Transverse colon (tissue), 4 donors: ENCODE data around the gene RMND5A. TPM values are rescaled to one million over a fixed set of nuclear protein-coding genes. Genes with fewer than 3 reads are reported as not detected.
"Not testable (repeated sequence)": the region's sequence is repeated elsewhere in the genome, so short reads cannot be mapped to it uniquely, and the experiment has no call there.

ENCODE experiments used
- DNase-seq: peaks from one replicate; pipeline ENCODE4 v3.0.0-alpha.2; 2019
- H3K27ac ChIP-seq, 4 donors: fragments of 200-600 bp; sonication (generic); 2 replicates each; pipeline ENCODE4 v1.5.1; 2016 to 2018; ENCODE audit warnings: inconsistent platforms in 4 of 4
- H3K27me3 ChIP-seq: fragments of 200-600 bp; sonication (generic); 2 replicates; pipeline ENCODE4 v1.5.1; 2017; ENCODE audit warnings: inconsistent platforms
- H3K36me3 ChIP-seq, 4 donors: fragments of 200-600 bp; sonication (generic); 2 replicates each; pipeline ENCODE4 v1.5.1; 2017 to 2019; ENCODE audit warnings: inconsistent platforms in 4 of 4
- H3K4me1 ChIP-seq, 4 donors: fragments of 200-600 bp; sonication (generic); 2 replicates each; pipeline ENCODE4 v1.5.1; 2017 to 2020; ENCODE audit warnings: inconsistent platforms in 4 of 4
- H3K4me3 ChIP-seq, 4 donors: fragments of 200-600 bp; sonication (generic); 1 replicate in 1 of 4; 2 replicates in 3 of 4; pipeline versions ENCODE4 v1.5.1 to v1.6.1; 2017 to 2019; ENCODE audit warnings: inconsistent platforms in 4 of 4
- H3K9me3 ChIP-seq, 2 donors: fragments of 200-600 bp; sonication (generic); 2 replicates each; pipeline ENCODE4 v1.5.1; 2017 to 2019; ENCODE audit warnings: inconsistent platforms in 2 of 2
- EP300 ChIP-seq: sonication (generic); formaldehyde crosslinking; IDR thresholded peaks from one replicate; pipeline ENCODE4 v1.6.1; 2017; ENCODE audit warnings: antibody characterized with exemption, low read depth
- POLR2A ChIP-seq: fragments of 450-650 bp; IDR thresholded peaks from one replicate; pipeline ENCODE4 v1.6.1; 2016; ENCODE audit warnings: antibody characterized with exemption, mild to moderate bottlenecking, moderate library complexity
- POLR2AphosphoS5 ChIP-seq, 3 donors: sonication (generic); formaldehyde crosslinking; IDR thresholded peaks; one replicate each; pipeline ENCODE4 v1.6.1; 2016; ENCODE audit warnings: antibody characterized with exemption in 3 of 3
- WGBS, 2 donors: methylation state at CpG; one replicate each; pipeline ENCODE4 v1.1.5; 2018; ENCODE audit warnings: low coverage in 1 of 2; 5-methylcytosine and 5-hydroxymethylcytosine counted together
- in situ Hi-C, 4 donors: fragments of 200-750 bp; cut with MboI; loops; one replicate each; pipeline versions ENCODE4 v1.15.0 to v1.15.1; 2017; ENCODE audit warnings: low sequenced_read_pairs in 3 of 4, low pct_ligation_motif_present in 1 of 4, low pct_unique_long_range_greater_than_20kb in 1 of 4
- intact Hi-C: fragments of 100-400 bp; cut with DNase I; formaldehyde crosslinking; loops from one replicate; pipeline ENCODE4 v1.15.1; 2023; ENCODE audit warnings: low total_unique reads
- total RNA-seq, 4 donors: library from RNA; depleted of rRNA; stranded (reverse); fragments of >200 nt; gene quantifications; one replicate each; pipeline ENCODE4 v1.1.0, GENCODE V29; 2016
- TF ChIP-seq, protein P1 (sequence below), 5 experiments: fragments of 200-600 bp in 3 of 5; fragments of 450-650 bp in 2 of 5; sonication (generic) in 3 of 5; IDR thresholded peaks; 1 replicate in 2 of 5; 2 replicates in 3 of 5; pipeline ENCODE4 v1.5.1; 2016 to 2017; ENCODE audit warnings: antibody characterized with exemption in 5 of 5, inconsistent platforms in 3 of 5, mild to moderate bottlenecking in 2 of 5, moderate library complexity in 1 of 5

The RMND5A gene, protein sequence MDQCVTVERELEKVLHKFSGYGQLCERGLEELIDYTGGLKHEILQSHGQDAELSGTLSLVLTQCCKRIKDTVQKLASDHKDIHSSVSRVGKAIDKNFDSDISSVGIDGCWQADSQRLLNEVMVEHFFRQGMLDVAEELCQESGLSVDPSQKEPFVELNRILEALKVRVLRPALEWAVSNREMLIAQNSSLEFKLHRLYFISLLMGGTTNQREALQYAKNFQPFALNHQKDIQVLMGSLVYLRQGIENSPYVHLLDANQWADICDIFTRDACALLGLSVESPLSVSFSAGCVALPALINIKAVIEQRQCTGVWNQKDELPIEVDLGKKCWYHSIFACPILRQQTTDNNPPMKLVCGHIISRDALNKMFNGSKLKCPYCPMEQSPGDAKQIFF
- total RNA-seq: 10 to 100 TPM; 58.1 to 94.8 (median 72.4) TPM

DNA sequence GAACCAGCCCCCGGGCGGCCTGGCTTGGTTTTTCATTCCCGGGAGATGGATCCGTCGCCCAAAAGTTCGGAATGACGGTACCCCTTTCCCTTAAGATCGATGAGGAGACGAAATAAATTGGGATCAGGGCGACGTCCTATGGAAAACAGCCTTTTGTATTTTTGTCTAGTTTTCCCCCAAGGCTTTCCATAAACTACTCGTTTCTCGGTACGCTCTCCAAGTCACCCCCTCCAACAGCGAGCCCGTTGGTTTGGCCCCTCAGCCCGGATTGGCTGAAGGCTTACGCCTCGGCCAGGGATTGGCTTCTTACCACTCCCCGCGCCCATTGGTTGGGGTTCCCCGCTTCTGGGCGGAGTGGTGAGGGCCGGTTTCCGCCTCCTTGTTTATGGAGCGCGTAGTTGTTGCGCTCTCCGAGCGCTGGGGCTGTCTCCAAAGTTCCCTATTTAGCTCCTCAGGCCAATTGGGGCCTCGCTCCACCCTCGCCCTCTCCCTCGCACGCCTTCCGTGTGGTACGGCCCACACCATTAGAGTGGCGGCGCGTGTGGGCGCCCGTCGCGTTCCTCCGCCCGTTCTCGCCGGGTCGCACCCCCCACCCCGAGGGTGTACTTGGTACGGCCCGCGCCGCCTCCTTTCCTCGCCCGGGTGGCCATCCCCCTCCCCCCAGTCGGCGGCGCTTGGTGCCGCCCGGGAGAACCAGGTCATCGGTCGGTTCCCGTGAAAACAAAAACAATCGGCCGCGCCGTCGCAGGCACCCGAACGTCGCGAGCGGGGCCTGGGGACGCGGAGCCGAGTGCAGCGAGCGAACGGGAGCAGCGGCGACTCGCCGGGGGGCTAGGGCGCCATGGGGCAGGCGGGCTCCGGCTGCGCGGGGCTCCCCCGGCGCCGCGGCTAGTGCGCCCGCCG, at the start of gene RMND5A:
Gene RMND5A, plus strand, starts transcription at position 655 of the 903 bp plus-strand sequence. CDS start 377 bp downstream, outside the sequence.
- H3K9me3 ChIP-seq, in situ Hi-C loops, intact Hi-C loops, H3K4me1 ChIP-seq, H3K27me3 ChIP-seq, H3K36me3 ChIP-seq: not testable (repeated sequence)
- TF ChIP-seq POLR2A (peak; percentile 81), POLR2AphosphoS5 (IDR thresholded peaks at IDR 0.05) (peak; percentile 80 to 89 (median 85))
- Histone ChIP-seq H3K4me3 (peak within 1 kb of the TSS; percentile 46 to 88 (median 78)), H3K27ac (peak within 1 kb of the TSS; percentile 92 to 97 (median 95))
- peak; percentile 96 for DNase-seq
- 0% methylated on average over 14 of the region's 95 CpGs; no CpG with 5 or more reads in 1 of the 2 donors for WGBS, 2 donors

DNA sequence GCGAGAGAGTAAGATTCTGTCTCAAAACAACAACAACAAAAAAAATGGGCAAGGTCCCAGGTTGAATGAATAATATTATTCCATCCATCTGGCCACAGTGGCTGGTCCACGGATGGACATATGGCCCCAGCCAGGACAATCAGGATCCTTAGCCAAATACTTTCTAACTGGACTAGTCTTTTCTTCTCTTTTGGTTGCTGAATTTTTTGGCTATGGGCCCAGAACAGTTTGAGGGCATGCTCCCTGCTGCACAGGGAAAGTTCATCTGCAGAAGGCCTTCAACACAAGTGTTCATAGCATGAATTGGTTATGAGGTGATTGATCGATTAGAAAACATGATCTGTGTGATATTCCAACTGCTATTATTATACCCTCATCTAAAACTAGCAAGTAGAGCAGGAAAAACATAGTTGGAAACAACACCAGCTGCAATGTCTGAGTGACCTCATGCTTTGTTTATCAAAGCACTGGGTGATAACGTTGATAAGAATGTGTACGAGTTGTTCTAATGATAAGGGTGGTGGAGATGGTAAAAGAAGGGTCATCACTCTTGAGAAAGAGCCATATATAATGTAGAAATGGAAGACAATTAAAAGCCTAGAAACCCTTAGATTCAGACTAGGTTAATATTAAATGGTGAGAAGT, 48.6 kb upstream of the RMND5A start:
- in situ Hi-C loops (no loop called here), intact Hi-C loops (no loop called here)
- H3K36me3 ChIP-seq: no peaks in the 10 kb centered on the region
- H3K27ac ChIP-seq: peak overlapping the region in 3 of 4 donors; percentile 35 to 41 (median 40)
- TF ChIP-seq, protein P1, sequence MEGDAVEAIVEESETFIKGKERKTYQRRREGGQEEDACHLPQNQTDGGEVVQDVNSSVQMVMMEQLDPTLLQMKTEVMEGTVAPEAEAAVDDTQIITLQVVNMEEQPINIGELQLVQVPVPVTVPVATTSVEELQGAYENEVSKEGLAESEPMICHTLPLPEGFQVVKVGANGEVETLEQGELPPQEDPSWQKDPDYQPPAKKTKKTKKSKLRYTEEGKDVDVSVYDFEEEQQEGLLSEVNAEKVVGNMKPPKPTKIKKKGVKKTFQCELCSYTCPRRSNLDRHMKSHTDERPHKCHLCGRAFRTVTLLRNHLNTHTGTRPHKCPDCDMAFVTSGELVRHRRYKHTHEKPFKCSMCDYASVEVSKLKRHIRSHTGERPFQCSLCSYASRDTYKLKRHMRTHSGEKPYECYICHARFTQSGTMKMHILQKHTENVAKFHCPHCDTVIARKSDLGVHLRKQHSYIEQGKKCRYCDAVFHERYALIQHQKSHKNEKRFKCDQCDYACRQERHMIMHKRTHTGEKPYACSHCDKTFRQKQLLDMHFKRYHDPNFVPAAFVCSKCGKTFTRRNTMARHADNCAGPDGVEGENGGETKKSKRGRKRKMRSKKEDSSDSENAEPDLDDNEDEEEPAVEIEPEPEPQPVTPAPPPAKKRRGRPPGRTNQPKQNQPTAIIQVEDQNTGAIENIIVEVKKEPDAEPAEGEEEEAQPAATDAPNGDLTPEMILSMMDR (IDR thresholded peaks at IDR 0.05): no peak
- peak in 2 of 3 donors; percentile 27 to 68 for TF ChIP-seq POLR2AphosphoS5 (IDR thresholded peaks at IDR 0.05)
- no peak for TF ChIP-seq POLR2A
- TF ChIP-seq EP300: peak; percentile 61
- no peaks in the 10 kb centered on the region for H3K9me3 ChIP-seq
- no peak for DNase-seq
- H3K4me3 ChIP-seq: no peak overlapping the region
- H3K27me3 ChIP-seq: no peaks in the 10 kb centered on the region
- H3K4me1 ChIP-seq: peaks cover 8 to 20% (median 15%) of the 10 kb centered on the region in 4 donors
- 36 to 49% methylated on average over 5 of the region's 5 CpGs for WGBS, 2 donors

GRCh38 chr2:86672027-86672545, 48.0 kb upstream of the RMND5A start:
- Histone ChIP-seq H3K4me3 (no peak overlapping the region), H3K4me1 (peaks cover 8 to 20% (median 15%) of the 10 kb centered on the region in 4 donors), H3K27ac (peak overlapping the region in 2 of 4 donors; percentile 35 to 41), H3K36me3 (no peaks in the 10 kb centered on the region), H3K9me3 (no peaks in the 10 kb centered on the region), H3K27me3 (no peaks in the 10 kb centered on the region)
- in situ Hi-C loops (no loop called here), intact Hi-C loops (no loop called here)
- TF ChIP-seq POLR2AphosphoS5 (IDR thresholded peaks at IDR 0.05): no peak
- TF ChIP-seq EP300: no peak
- TF ChIP-seq POLR2A: no peak
- TF ChIP-seq, protein P1 (IDR thresholded peaks at IDR 0.05): no peak
- no peak for DNase-seq
- 69 to 77% methylated on average over 2 to 3 of the region's 3 CpGs for WGBS, 2 donors

GRCh38 chr2:86673011-86673410, 47.1 kb upstream of the RMND5A start:
- TF ChIP-seq POLR2A (no peak), POLR2AphosphoS5 (IDR thresholded peaks at IDR 0.05) (no peak), EP300 (no peak)
- TF ChIP-seq, protein P1 (IDR thresholded peaks at IDR 0.05): no peak
- Histone ChIP-seq H3K27me3 (no peaks in the 10 kb centered on the region), H3K36me3 (no peaks in the 10 kb centered on the region), H3K27ac (no peak overlapping the region), H3K4me1 (peaks cover 8 to 20% (median 15%) of the 10 kb centered on the region in 4 donors), H3K9me3 (no peaks in the 10 kb centered on the region), H3K4me3 (no peak overlapping the region)
- intact Hi-C loops: no loop called here
- in situ Hi-C loops: no loop called here
- DNase-seq: no peak
- 95% methylated on average over 1 of the region's 1 CpG; no CpG with 5 or more reads in 1 of the 2 donors for WGBS, 2 donors
